Mesothelial cell of epicardium (in vitro differentiated cells): Measurements from ENCODE around the gene ANKMY2. TPM values are rescaled to one million over a fixed set of nuclear protein-coding genes. Genes with fewer than 3 reads are reported as not detected.

Experiments used
- DNase-seq, 2 experiments: peaks; one replicate each; pipeline ENCODE4 v3.0.0; 2021; ENCODE audit warnings: low spot score in 2 of 2; ENCODE audit not compliant: unreplicated experiment in 2 of 2
- H3K27ac Mint-ChIP-seq: 2 replicates; pipeline ENCODE4 v1.8.0; 2021; ENCODE audit warnings: mixed read lengths
- H3K27me3 Mint-ChIP-seq: 2 replicates; pipeline ENCODE4 v1.8.0; 2021; ENCODE audit warnings: low read depth, mixed read lengths
- H3K36me3 Mint-ChIP-seq: 2 replicates; pipeline ENCODE4 v1.8.0; 2021; ENCODE audit warnings: mixed read lengths
- H3K4me1 Mint-ChIP-seq: 2 replicates; pipeline ENCODE4 v1.8.0; 2021; ENCODE audit warnings: mixed read lengths
- H3K4me3 Mint-ChIP-seq: 2 replicates; pipeline ENCODE4 v1.8.0; 2021; ENCODE audit warnings: mild to moderate bottlenecking, moderate library complexity, mixed read lengths
- H3K9me3 Mint-ChIP-seq: 2 replicates; pipeline ENCODE4 v1.8.0; 2021; ENCODE audit warnings: mixed read lengths
- total RNA-seq: library from RNA; stranded (reverse); gene quantifications from 3 replicates; pipeline ENCODE4 v1.2.1, GENCODE V29; 2021
- TF ChIP-seq, protein P1 (sequence below): fragments of 200-600 bp; sonication (generic); IDR thresholded peaks from one replicate; pipeline ENCODE4 v1.5.0; 2021; ENCODE audit warnings: antibody characterized with exemption; ENCODE audit not compliant: unreplicated experiment

Gene ANKMY2
- total RNA-seq, 1 donor from 2014 or later = 25.0 TPM

DNA sequence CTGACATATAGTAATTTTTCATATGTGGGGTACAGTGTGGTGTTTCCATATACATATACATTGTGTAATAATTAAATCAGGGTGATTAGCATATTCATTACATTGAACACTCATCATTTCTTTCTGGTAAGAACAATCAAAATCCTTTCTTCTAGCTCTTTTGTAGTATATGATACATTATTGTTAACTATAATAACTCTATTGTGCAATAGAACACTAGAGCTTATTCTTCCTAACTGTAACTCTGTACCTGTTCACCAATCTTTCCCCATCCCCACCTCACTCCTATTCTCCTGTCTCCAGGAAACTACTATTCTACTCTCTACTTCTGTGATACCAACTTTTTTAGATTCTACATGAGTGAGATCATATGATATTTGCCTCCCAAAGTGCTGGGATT, 9.8 kb upstream of the ANKMY2 start:
- DNase-seq = no peak

GRCh38 chr7:16652888-16653287, 7.3 kb upstream of the ANKMY2 start:
- no peak for DNase-seq
- Mint-ChIP-seq H3K4me1 (peaks cover 54% of the 10 kb centered on the region), H3K27me3 (no peaks in the 10 kb centered on the region), H3K4me3 (no peak overlapping the region), H3K27ac (peak overlapping the region; percentile 27), H3K36me3 (no peaks in the 10 kb centered on the region), H3K9me3 (no peaks in the 10 kb centered on the region)
- TF ChIP-seq, protein P1, sequence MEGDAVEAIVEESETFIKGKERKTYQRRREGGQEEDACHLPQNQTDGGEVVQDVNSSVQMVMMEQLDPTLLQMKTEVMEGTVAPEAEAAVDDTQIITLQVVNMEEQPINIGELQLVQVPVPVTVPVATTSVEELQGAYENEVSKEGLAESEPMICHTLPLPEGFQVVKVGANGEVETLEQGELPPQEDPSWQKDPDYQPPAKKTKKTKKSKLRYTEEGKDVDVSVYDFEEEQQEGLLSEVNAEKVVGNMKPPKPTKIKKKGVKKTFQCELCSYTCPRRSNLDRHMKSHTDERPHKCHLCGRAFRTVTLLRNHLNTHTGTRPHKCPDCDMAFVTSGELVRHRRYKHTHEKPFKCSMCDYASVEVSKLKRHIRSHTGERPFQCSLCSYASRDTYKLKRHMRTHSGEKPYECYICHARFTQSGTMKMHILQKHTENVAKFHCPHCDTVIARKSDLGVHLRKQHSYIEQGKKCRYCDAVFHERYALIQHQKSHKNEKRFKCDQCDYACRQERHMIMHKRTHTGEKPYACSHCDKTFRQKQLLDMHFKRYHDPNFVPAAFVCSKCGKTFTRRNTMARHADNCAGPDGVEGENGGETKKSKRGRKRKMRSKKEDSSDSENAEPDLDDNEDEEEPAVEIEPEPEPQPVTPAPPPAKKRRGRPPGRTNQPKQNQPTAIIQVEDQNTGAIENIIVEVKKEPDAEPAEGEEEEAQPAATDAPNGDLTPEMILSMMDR = no peak

More for the DNA sequence above, 9.8 kb upstream of the ANKMY2 start:
- no peaks in the 10 kb centered on the region for H3K9me3 Mint-ChIP-seq
- TF ChIP-seq, protein P1 = no peak
- no peak overlapping the region for H3K4me3 Mint-ChIP-seq
- H3K4me1 Mint-ChIP-seq = peaks cover 36% of the 10 kb centered on the region
- no peaks in the 10 kb centered on the region for H3K36me3 Mint-ChIP-seq
- no peak overlapping the region for H3K27ac Mint-ChIP-seq
- no peaks in the 10 kb centered on the region for H3K27me3 Mint-ChIP-seq

DNA sequence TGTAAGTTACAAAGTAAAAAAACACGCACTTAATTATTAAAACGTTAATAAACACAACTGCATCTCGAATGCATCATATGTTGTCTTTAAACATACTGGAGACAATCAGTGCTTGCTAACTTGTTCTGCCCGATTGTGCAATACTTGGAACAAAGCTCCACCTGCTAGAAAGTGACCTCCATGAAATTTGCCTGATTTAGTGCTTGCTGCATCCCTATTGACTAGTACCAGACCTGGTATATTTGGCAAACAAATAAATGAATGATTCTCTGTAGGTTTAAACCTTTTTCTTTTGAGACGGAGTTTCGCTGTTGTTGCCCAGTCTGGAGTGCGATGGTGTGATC, 6.7 kb upstream of the ANKMY2 start:
- Mint-ChIP-seq H3K36me3 (no peaks in the 10 kb centered on the region), H3K27ac (no peak overlapping the region), H3K4me1 (peaks cover 54% of the 10 kb centered on the region), H3K4me3 (no peak overlapping the region), H3K27me3 (no peaks in the 10 kb centered on the region), H3K9me3 (no peaks in the 10 kb centered on the region)
- TF ChIP-seq, protein P1 = no peak
- no peak for DNase-seq

- H3K27me3 Mint-ChIP-seq = no peaks in the 10 kb centered on the region
- H3K27ac Mint-ChIP-seq = no peak overlapping the region
- H3K9me3 Mint-ChIP-seq = no peaks in the 10 kb centered on the region
- TF ChIP-seq, protein P1 = no peak
- H3K4me3 Mint-ChIP-seq = no peak overlapping the region
- H3K36me3 Mint-ChIP-seq = no peaks in the 10 kb centered on the region
- DNase-seq = no peak
- peaks cover 60% of the 10 kb centered on the region for H3K4me1 Mint-ChIP-seq
These were observed 6.1 kb upstream of the ANKMY2 start for GRCh38 chr7:16651396-16652239.

DNA sequence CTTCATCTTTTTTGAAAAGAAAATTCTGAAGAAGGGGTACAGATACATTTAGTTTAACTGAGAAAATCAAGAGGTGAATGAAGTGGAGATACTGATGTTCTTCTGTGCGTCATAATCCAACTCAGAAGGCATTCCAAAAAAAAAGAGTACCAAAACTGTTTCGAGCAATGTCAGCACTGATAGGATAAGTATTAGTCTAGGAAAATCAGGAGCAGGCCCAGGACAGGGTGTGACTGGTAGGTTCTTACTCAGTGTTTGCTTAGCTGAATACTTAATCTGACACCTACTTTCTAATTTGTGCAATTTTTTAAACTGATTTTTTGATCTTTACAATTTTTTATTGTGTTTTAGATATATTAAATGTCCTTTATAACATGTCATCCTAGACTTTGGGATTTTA, 4.7 kb upstream of the ANKMY2 start:
- Mint-ChIP-seq H3K27ac (no peak overlapping the region), H3K27me3 (no peaks in the 10 kb centered on the region), H3K4me3 (no peak overlapping the region), H3K4me1 (peaks cover 58% of the 10 kb centered on the region), H3K36me3 (no peaks in the 10 kb centered on the region), H3K9me3 (no peaks in the 10 kb centered on the region)
- DNase-seq = no peak
- TF ChIP-seq, protein P1 = no peak
